H1 (cell line): ENCODE measurements around the gene MYBPHL. TPM values are rescaled to one million over a fixed set of nuclear protein-coding genes. Genes with fewer than 3 reads are reported as not detected.
"Not testable (repeated sequence)": the region's sequence is repeated elsewhere in the genome, so short reads cannot be mapped to it uniquely, and the experiment has no call there.

Experiments used
- CTCF ChIA-PET: fragments of 300-600 bp; sonication (Branson Sonifier 250); formaldehyde crosslinking; loops from one replicate; lab custom pipeline; 2021; ENCODE audit not compliant: partially characterized antibody; lab: Charles Lee
- POLR2A ChIA-PET: fragments of 300-600 bp; sonication (Branson Sonifier 250); formaldehyde crosslinking; loops from one replicate; lab custom pipeline; 2021; ENCODE audit warnings: inconsistent platforms; ENCODE audit not compliant: partially characterized antibody; lab: Charles Lee
- DNase-seq, 2 experiments: peaks; one replicate each; pipeline versions ENCODE4 v3.0.0 to v3.0.0-alpha.2; 2010 to 2022; ENCODE audit warnings: low spot score in 2 of 2, low read depth in 1 of 2, mixed read lengths in 1 of 2
- FAIRE-seq: peaks from 2 replicates; lab custom pipeline; 2011; peaks lifted over from hg19 to GRCh38; lab: Jason Lieb, UNC
- H2AFZ ChIP-seq: 2 replicates; pipeline ENCODE4 v1.8.1; 2012; ENCODE audit warnings: low read length, inconsistent platforms
- H2AK5ac ChIP-seq: 2 replicates; pipeline ENCODE4 v1.6.1; 2013; ENCODE audit warnings: low read depth, low read length
- H2BK120ac ChIP-seq: replicated peaks from 2 replicates; pipeline ENCODE3; 2013; ENCODE audit warnings: low read depth, low read length, inconsistent platforms
- H2BK12ac ChIP-seq: 2 replicates; pipeline ENCODE4 v1.6.1; 2013; ENCODE audit warnings: low read depth, low read length
- H2BK15ac ChIP-seq: 2 replicates; pipeline ENCODE4 v1.6.1; 2013; ENCODE audit warnings: low read length
- H2BK20ac ChIP-seq: 2 replicates; pipeline ENCODE4 v1.6.1; 2013; ENCODE audit warnings: low read length
- H2BK5ac ChIP-seq: 2 replicates; pipeline ENCODE4 v1.6.1; 2013; ENCODE audit warnings: low read depth, low read length
- H3K14ac ChIP-seq: 2 replicates; pipeline ENCODE4 v1.6.1; 2013; ENCODE audit warnings: inconsistent platforms; ENCODE audit not compliant: insufficient read length
- H3K18ac ChIP-seq: 2 replicates; pipeline ENCODE4 v1.6.1; 2013; ENCODE audit warnings: low read length; ENCODE audit errors: extremely low read depth
- H3K23ac ChIP-seq: 2 replicates; pipeline ENCODE4 v1.6.1; 2013; ENCODE audit warnings: inconsistent platforms; ENCODE audit not compliant: insufficient read length
- H3K23me2 ChIP-seq: 2 replicates; pipeline ENCODE4 v1.6.1; 2013; ENCODE audit warnings: low read depth, low read length
- H3K27ac ChIP-seq: 2 replicates; pipeline ENCODE4 v1.6.1; 2011; ENCODE audit warnings: low read depth, low read length, inconsistent platforms
- H3K27me3 ChIP-seq, 4 experiments: replicated peaks in 1 of 4; 1 replicate in 1 of 4; 2 replicates in 3 of 4; pipeline versions ENCODE4 v1.6.1 to v1.8.1; 2011 to 2013; ENCODE audit warnings: low read length in 3 of 4, mild to moderate bottlenecking in 3 of 4, inconsistent platforms in 2 of 4, mixed read lengths in 2 of 4, moderate library complexity in 1 of 4; ENCODE audit not compliant: control insufficient read depth in 3 of 4, insufficient read depth in 3 of 4; ENCODE audit errors: extremely low read depth in 1 of 4
- H3K36me3 ChIP-seq, 4 experiments: 2 replicates each; pipeline versions ENCODE4 v1.6.1 to v1.8.1; 2011 to 2013; ENCODE audit warnings: mild to moderate bottlenecking in 4 of 4, low read length in 3 of 4, moderate library complexity in 2 of 4, control low read depth in 1 of 4, inconsistent platforms in 1 of 4; ENCODE audit not compliant: insufficient read depth in 4 of 4, control insufficient read depth in 2 of 4
- H3K4ac ChIP-seq: replicated peaks from 2 replicates; pipeline ENCODE3; 2013; ENCODE audit warnings: low read length, low read depth, mixed read lengths, inconsistent platforms; ENCODE audit not compliant: insufficient read length
- H3K4me1 ChIP-seq, 4 experiments: replicated peaks in 1 of 4; 1 replicate in 1 of 4; 2 replicates in 3 of 4; pipeline versions ENCODE4 v1.6.1 to v1.8.1; 2011 to 2013; ENCODE audit warnings: low read length in 3 of 4, inconsistent platforms in 2 of 4, mixed read lengths in 1 of 4; ENCODE audit not compliant: insufficient read depth in 4 of 4, control insufficient read depth in 3 of 4
- H3K4me2 ChIP-seq, 2 experiments: 2 replicates each; pipeline versions ENCODE4 v1.6.1 to v1.8.1; 2011 to 2013; ENCODE audit warnings: low read depth in 2 of 2, low read length in 2 of 2, control low read depth in 1 of 2, inconsistent platforms in 1 of 2, mild to moderate bottlenecking in 1 of 2; ENCODE audit not compliant: insufficient read depth in 1 of 2
- H3K4me3 ChIP-seq, 4 experiments: fragments of 200-600, 300-600 bp in 1 of 4; sonication (generic), shearing (Covaris generic), sonication (Bioruptor Twin) in 1 of 4; 2 replicates each; pipeline versions ENCODE4 v1.5.1 to v1.8.1; 2011 to 2016; ENCODE audit warnings: low read length in 4 of 4, low read depth in 3 of 4, control low read depth in 2 of 4, inconsistent platforms in 2 of 4, mild to moderate bottlenecking in 2 of 4, mixed read lengths in 1 of 4, moderate library complexity in 1 of 4; ENCODE audit not compliant: insufficient read depth in 2 of 4; ENCODE audit errors: extremely low read depth in 1 of 4
- H3K56ac ChIP-seq: replicated peaks from 2 replicates; pipeline ENCODE3; 2013; ENCODE audit warnings: low read depth, mild to moderate bottlenecking, mixed read lengths, low read length, inconsistent platforms; ENCODE audit not compliant: insufficient read length
- H3K79me1 ChIP-seq: 2 replicates; pipeline ENCODE4 v1.6.1; 2013; ENCODE audit warnings: low read depth, low read length, control low read depth
- H3K79me2 ChIP-seq, 2 experiments: 2 replicates each; pipeline versions ENCODE4 v1.6.1 to v1.8.1; 2012 to 2013; ENCODE audit warnings: low read length in 2 of 2, mild to moderate bottlenecking in 2 of 2, inconsistent platforms in 1 of 2; ENCODE audit not compliant: insufficient read depth in 2 of 2, control insufficient read depth in 1 of 2
- H3K9ac ChIP-seq, 4 experiments: replicated peaks in 1 of 4; 1 replicate in 1 of 4; 2 replicates in 3 of 4; pipeline versions ENCODE4 v1.6.1 to v1.8.1; 2011 to 2013; ENCODE audit warnings: low read depth in 3 of 4, low read length in 3 of 4, control low read depth in 2 of 4, mild to moderate bottlenecking in 2 of 4, moderate library complexity in 2 of 4, inconsistent platforms in 1 of 4; ENCODE audit errors: extremely low read depth in 1 of 4
- H3K9me3 ChIP-seq, 2 experiments: 2 replicates each; pipeline versions ENCODE4 v1.6.1 to v1.8.1; 2012 to 2013; ENCODE audit warnings: mild to moderate bottlenecking in 2 of 2, moderate library complexity in 2 of 2, control low read depth in 1 of 2, inconsistent platforms in 1 of 2, low read depth in 1 of 2, low read length in 1 of 2, mixed read lengths in 1 of 2; ENCODE audit not compliant: insufficient read depth in 2 of 2
- H4K20me1 ChIP-seq, 2 experiments: replicated peaks in 1 of 2; 2 replicates each; pipeline versions ENCODE3 to v1.8.1; 2011 to 2013; ENCODE audit warnings: inconsistent platforms in 2 of 2, low read length in 2 of 2, mild to moderate bottlenecking in 1 of 2; ENCODE audit not compliant: insufficient read depth in 2 of 2, control insufficient read depth in 1 of 2
- H4K5ac ChIP-seq: 2 replicates; pipeline ENCODE4 v1.6.1; 2013; ENCODE audit warnings: low read length, low read depth, mixed read lengths, inconsistent platforms; ENCODE audit not compliant: insufficient read length
- H4K8ac ChIP-seq: 2 replicates; pipeline ENCODE4 v1.8.0; 2013; ENCODE audit warnings: mild to moderate bottlenecking, moderate library complexity, low read length, inconsistent platforms; ENCODE audit not compliant: insufficient read depth; ENCODE audit errors: extremely low read depth
- H4K91ac ChIP-seq: replicated peaks from 2 replicates; pipeline ENCODE3; 2013; ENCODE audit warnings: low read length, mixed read lengths, inconsistent platforms; ENCODE audit not compliant: insufficient read length
- KDM4A ChIP-seq: IDR thresholded peaks from one replicate; pipeline ENCODE4 v1.7.1; 2012; ENCODE audit warnings: low read depth, mild to moderate bottlenecking, moderate library complexity, low read length, inconsistent platforms; ENCODE audit not compliant: severe bottlenecking
- WGBS, 2 experiments: shearing (Covaris generic) in 1 of 2; methylation state at CpG; one replicate each; pipeline versions ENCODE4 v1.1.6 to v1.1.7; 2013 to 2015; ENCODE audit warnings: low lambda C conversion rate in 2 of 2, mixed read lengths in 2 of 2, inconsistent platforms in 1 of 2, low coverage in 1 of 2, missing lambda C conversion rate in 1 of 2; ENCODE audit not compliant: insufficient replicate concordance in 2 of 2, insufficient coverage in 1 of 2, insufficient read length in 1 of 2; ENCODE audit errors: extremely low coverage in 1 of 2, missing lambda C conversion rate in 1 of 2; 5-methylcytosine and 5-hydroxymethylcytosine counted together
- polyA plus RNA-seq, 7 experiments: library from polyadenylated mRNA; depleted of rRNA in 3 of 7; stranded (reverse) in 5 of 7; unstranded in 2 of 7; fragments of >200 nt in 5 of 7; fragments of 200-250 nt in 2 of 7; gene quantifications; 1 replicate in 5 of 7; 2 replicates in 1 of 7; 4 replicates in 1 of 7; pipeline versions ENCODE4 v1.2.1 to v1.2.3, GENCODE V29; 2011 to 2013; ENCODE audit warnings: missing spikeins in 2 of 7, mixed read lengths in 2 of 7
- total RNA-seq: library from RNA; stranded (reverse); fragmentation: NEBNext Ultra II Directional; extraction: Animal tissue kit (Norgen Biotek cat#: 25700); gene quantifications from 2 replicates; pipeline ENCODE4 v1.2.1, GENCODE V29; 2021
- TF ChIP-seq, protein P1 (sequence below): IDR thresholded peaks from 2 replicates; pipeline ENCODE4 v1.6.1; 2012; ENCODE audit warnings: inconsistent platforms

The MYBPHL gene
- total and polyA plus RNA-seq, 2 of the 8 experiments (the other 6 are each of a cell fraction or from before 2014, with no cell fraction given) = 0.24 to 0.30 TPM

DNA sequence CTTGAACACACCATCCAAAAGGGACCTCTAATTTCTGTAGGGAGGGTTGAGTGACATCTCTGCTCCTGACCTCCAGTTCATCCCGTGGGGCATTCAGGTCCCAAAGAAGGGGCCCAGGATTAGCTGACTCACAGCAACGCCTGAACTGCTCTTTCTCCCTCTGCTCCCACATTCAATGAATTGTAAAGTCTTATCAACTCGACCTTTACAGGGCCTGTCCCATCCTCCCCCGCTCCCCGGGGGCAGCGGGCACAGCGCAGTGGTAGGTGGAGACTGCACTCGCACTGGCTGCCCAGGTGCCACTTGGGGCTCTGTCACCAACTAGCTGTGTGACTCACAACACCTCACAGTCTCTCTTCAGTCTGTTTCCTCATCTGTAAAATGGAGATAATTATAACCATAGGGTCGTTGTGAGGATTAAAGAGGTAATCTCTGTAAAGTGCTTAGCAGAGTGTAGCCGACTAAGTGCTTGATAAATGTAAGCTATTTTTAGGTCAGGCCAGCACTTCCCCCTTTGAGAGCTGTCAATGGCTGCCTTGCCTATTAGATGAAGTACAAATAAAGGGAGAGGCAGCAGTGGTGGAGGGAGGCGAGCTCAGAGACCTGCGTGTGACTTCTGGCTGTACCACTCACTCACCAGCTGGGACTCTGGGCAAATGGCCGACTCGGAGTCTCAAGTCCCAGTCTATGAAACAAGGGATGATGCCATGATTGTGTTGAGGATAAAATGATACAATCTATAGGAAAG, 637 bp upstream of the MYBPHL start (continued):
- TF ChIP-seq, protein P1, sequence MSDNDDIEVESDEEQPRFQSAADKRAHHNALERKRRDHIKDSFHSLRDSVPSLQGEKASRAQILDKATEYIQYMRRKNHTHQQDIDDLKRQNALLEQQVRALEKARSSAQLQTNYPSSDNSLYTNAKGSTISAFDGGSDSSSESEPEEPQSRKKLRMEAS = no peak
- no peak for TF ChIP-seq KDM4A

DNA sequence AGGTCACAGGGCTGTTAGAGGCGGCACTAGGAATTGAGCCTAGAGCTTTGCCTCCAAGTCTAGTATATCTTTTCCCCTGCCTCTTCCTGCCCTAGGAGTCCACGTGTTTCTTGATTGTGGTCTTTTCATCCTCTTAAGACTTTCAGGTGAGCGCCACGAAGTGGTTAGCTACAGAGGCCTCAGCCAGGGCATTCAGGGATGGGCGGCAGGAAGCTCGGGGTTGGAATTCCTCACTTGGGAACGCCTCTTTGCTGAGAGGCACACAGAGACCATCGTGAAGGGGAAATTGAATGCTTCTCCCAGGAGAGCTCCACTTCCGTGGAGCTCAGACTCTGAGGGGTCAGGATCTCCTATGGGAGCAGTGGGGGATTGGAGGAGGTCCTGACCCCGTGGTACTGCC, 820 bp downstream of the MYBPHL start:
- H3K23me2 ChIP-seq, DNase-seq, H4K91ac ChIP-seq, H3K79me1 ChIP-seq, H3K9ac ChIP-seq, H3K4me1 ChIP-seq, H3K23ac ChIP-seq, H2BK120ac ChIP-seq, H3K14ac ChIP-seq, H3K18ac ChIP-seq, H3K27ac ChIP-seq, H2AFZ ChIP-seq, H4K20me1 ChIP-seq, H3K9me3 ChIP-seq, H2BK15ac ChIP-seq, H2BK5ac ChIP-seq, H3K4ac ChIP-seq, H4K5ac ChIP-seq, FAIRE-seq, H3K4me3 ChIP-seq, H3K79me2 ChIP-seq, H2BK12ac ChIP-seq, H3K56ac ChIP-seq, H2AK5ac ChIP-seq, H4K8ac ChIP-seq, H3K27me3 ChIP-seq, H3K4me2 ChIP-seq, H3K36me3 ChIP-seq, H2BK20ac ChIP-seq: not testable (repeated sequence)
- POLR2A ChIA-PET = interaction anchor here (1.0 to 3.6 kb wide), 5 partner anchors 9 to 92 kb away, joined by 3 to 13 read pairs (median 8); partner anchors contain the start of gene SORT1
- CTCF ChIA-PET = interaction anchor here (0.9 to 5.6 kb wide), 13 partner anchors 10 to 328 kb away, joined by 3 to 45 read pairs (median 4); partner anchors contain the start of genes ATXN7L2 and SORT1
- 66% methylated on average over 10 of the region's 10 CpGs; no CpG with 5 or more reads in 1 of the 2 experiments for WGBS, 2 experiments
